AG04450 (cell line): Measurements from ENCODE around the gene CKB. TPM values are rescaled to one million over a fixed set of nuclear protein-coding genes. Genes with fewer than 3 reads are reported as not detected.

Experiments
- CTCF ChIA-PET: fragments of 300-600, 350-600 bp; formaldehyde crosslinking; extraction: SDS; loops from one replicate; lab custom pipeline; 2022; ENCODE audit warnings: antibody characterized with exemption, inconsistent platforms; lab: Charles Lee
- POLR2A ChIA-PET: fragments of 350-600 bp; formaldehyde crosslinking; extraction: SDS; loops from one replicate; lab custom pipeline; 2021; ENCODE audit warnings: antibody characterized with exemption, inconsistent platforms; lab: Yijun Ruan, JAX
- DNase-seq: peaks from one replicate; pipeline ENCODE4 v3.0.0-alpha.2; 2011; ENCODE audit warnings: low read depth, low spot score
- H3K27ac ChIP-seq: one replicate; pipeline ENCODE4 v1.5.1; 2012; ENCODE audit warnings: low read depth, low read length, control low read depth
- H3K27me3 ChIP-seq: one replicate; pipeline ENCODE4 v1.6.0; 2012; ENCODE audit warnings: low read length; ENCODE audit not compliant: control insufficient read depth, insufficient read depth
- H3K4me3 ChIP-seq: 2 replicates; pipeline ENCODE4 v1.5.1; 2011; ENCODE audit warnings: mild to moderate bottlenecking, low read depth, low read length, control low read depth
- H3K9me3 ChIP-seq: 2 replicates; pipeline ENCODE4 v1.5.1; 2012; ENCODE audit warnings: low read length; ENCODE audit not compliant: control insufficient read depth, insufficient read depth
- polyA plus RNA-seq: library from polyadenylated mRNA; depleted of rRNA; stranded (reverse); fragments of >200 nt; gene quantifications from 2 replicates; pipeline ENCODE4 v1.2.3, GENCODE V29; 2011
- TF ChIP-seq, protein P1 (sequence below): IDR thresholded peaks from 2 replicates; pipeline ENCODE4 v1.5.1; 2011; ENCODE audit warnings: low read depth, low read length, control low read depth, inconsistent platforms

Gene CKB
- polyA plus RNA-seq, 1 experiment: 11.7 TPM

DNA sequence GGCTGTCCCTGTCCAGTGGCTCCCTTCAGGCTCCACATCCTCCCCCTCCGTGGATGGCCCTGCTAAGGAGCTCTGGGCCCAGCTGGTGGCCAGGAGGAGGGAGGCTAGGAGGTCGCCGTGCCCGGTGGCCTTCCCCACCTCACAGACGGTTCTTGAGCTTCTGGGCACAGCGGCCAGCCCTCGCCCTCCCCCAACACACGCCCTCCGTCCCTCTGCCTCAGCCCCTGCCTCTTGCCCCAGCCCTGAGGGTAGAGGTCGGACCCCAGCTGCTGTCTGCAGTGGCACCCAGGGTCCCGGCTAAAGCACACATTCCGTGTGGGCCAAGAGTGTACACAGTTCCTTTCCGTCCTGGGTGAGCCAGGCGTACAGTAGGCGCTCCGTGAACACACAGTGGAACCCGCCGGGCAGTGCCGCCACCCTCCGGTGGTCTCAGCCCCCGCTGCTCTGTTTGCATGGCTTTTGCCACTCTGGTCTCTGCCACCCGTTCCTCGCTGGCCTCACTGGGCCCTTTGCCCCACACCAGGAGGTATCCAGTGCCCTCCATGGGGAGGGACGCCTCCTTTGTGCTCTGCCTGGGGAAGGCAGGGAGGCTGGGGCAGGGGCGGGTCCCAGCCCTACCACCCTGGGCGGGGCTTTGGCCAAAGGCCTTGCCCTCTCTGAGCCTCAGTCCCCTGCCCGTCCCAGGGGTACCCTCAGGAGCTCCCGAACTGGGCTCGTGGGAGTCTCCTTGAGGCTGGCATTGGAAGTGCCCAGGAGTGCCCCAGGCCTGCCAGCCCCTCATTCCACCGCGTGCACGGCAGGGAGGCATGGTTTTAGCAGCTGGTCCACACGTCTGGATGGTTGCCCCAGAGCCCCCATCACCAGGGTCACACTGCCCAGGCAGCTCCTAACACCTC, 19.3 kb upstream of the CKB start:
- POLR2A ChIA-PET: interaction anchor here (1.5 to 2.0 kb wide), 2 partner anchors 10 to 23 kb away, joined by 5 read pairs; no protein-coding TSS in a partner anchor
- CTCF ChIA-PET: interaction anchor here (1.5 to 4.8 kb wide), 2 partner anchors 12 to 24 kb away, joined by 4 to 23 read pairs; no protein-coding TSS in a partner anchor
- Histone ChIP-seq H3K9me3 (no peaks in the 10 kb centered on the region; the same call in 1 of the 2 replicates), H3K27me3 (no peaks in the 10 kb centered on the region), H3K27ac (no peak overlapping the region), H3K4me3 (no peak overlapping the region)
- TF ChIP-seq, protein P1, sequence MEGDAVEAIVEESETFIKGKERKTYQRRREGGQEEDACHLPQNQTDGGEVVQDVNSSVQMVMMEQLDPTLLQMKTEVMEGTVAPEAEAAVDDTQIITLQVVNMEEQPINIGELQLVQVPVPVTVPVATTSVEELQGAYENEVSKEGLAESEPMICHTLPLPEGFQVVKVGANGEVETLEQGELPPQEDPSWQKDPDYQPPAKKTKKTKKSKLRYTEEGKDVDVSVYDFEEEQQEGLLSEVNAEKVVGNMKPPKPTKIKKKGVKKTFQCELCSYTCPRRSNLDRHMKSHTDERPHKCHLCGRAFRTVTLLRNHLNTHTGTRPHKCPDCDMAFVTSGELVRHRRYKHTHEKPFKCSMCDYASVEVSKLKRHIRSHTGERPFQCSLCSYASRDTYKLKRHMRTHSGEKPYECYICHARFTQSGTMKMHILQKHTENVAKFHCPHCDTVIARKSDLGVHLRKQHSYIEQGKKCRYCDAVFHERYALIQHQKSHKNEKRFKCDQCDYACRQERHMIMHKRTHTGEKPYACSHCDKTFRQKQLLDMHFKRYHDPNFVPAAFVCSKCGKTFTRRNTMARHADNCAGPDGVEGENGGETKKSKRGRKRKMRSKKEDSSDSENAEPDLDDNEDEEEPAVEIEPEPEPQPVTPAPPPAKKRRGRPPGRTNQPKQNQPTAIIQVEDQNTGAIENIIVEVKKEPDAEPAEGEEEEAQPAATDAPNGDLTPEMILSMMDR: no peak
- DNase-seq: no peak

DNA sequence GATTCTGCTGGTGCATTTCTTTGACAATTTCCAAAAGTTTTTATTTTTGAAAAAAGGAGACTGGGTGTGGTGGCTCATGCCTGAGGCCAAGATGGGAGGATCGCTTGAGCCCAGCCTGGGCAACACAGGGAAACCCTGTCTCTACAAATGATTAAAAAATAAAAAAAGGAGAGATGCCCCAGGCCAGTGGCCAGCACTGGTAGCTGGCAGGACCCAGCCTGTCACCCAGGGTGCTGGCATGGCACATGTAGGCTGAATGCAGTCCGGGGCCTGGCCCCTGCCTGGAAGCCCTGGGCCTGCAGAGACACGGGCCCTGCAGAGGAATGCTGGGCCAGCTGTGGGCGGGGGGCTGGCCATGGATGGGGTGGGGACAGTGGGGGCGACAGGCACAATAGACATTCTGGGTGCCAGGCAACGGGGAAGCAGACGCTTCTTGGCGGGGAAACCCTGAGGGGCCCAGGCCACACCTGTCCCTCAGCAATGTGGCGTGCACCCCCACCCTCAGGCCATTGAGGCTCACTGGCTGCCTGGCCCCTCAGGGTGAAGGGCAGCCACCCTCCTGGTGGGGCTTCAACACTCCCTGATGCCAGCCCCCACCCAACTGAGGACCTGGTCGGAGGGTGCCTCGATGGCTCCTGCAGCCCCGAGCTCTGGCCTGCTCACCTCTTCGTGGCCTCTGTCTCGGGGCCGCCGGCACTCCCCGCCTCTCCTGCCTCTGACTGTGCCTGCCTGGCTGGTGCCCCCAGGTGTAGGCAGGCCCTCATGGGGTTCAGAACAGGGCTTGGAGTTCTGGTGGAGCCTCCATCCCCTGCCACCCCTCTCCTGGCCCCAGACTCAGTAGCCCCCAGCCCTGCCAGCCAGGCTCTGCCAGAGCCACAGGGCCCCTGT, 18.4 kb upstream of the CKB start:
- H3K27me3 ChIP-seq: no peaks in the 10 kb centered on the region
- POLR2A ChIA-PET: interaction anchor here (0.6 to 2.0 kb wide), 5 partner anchors 11 to 42 kb away, joined by 3 to 18 read pairs (median 5); partner anchors contain the start of genes BAG5 and TRMT61A
- TF ChIP-seq, protein P1: no peak
- CTCF ChIA-PET: interaction anchor here (0.5 to 4.8 kb wide), 4 partner anchors 9 to 41 kb away, joined by 3 to 23 read pairs (median 4); no protein-coding TSS in a partner anchor
- no peaks in the 10 kb centered on the region; the same call in 1 of the 2 replicates for H3K9me3 ChIP-seq
- H3K27ac ChIP-seq: peak overlapping the region; percentile 70
- no peak for DNase-seq
- H3K4me3 ChIP-seq: no peak overlapping the region

DNA sequence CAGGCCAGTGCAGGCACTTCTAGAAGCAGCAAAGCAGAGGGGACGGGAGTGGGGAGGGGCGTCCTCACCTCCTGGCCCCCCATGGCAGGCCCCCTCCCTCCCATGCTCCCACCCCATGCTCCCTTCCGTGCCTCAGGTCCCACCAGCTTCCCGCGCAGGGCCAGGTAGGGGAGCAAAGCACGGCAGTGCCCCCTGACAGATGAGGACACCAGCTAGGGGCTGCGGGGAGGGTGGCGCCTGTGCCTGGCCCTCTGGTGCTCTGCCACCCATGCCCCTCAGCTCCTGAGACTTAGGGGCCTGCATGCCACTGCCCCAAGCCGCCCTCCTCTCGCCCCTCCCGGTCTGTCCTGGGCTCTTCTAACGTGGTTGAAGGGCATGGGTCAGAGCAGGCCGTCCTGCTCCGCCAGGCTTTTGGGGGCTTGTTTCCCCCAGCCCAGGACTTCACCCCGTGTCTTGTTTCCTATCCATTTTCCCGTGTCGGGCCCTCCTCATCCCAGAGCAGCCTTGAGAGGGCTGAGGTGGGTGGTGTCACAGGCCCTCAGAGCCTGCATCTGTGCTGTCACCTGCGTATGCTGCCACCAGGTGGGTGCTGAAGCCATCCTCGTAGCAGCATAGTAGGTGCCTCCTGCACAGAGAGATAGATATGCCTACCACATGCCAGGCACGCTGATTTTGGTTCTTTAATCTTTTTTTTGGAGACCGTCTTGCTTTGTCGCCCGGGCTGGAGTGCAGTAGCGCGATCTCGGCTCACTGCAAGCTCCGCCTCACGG, 16.6 kb upstream of the CKB start:
- ChIA-PET CTCF (interaction anchor here (1.9 kb wide), 1 partner anchor 8 kb away, joined by 4 read pairs; no protein-coding TSS in a partner anchor), POLR2A (interaction anchor here (0.6 kb wide), 2 partner anchors 11 to 131 kb away, joined by 3 to 4 read pairs; no protein-coding TSS in a partner anchor)
- Histone ChIP-seq H3K27ac (no peak overlapping the region), H3K4me3 (no peak overlapping the region), H3K9me3 (no peaks in the 10 kb centered on the region; the same call in 1 of the 2 replicates), H3K27me3 (no peaks in the 10 kb centered on the region)
- DNase-seq: no peak
- TF ChIP-seq, protein P1: no peak

DNA sequence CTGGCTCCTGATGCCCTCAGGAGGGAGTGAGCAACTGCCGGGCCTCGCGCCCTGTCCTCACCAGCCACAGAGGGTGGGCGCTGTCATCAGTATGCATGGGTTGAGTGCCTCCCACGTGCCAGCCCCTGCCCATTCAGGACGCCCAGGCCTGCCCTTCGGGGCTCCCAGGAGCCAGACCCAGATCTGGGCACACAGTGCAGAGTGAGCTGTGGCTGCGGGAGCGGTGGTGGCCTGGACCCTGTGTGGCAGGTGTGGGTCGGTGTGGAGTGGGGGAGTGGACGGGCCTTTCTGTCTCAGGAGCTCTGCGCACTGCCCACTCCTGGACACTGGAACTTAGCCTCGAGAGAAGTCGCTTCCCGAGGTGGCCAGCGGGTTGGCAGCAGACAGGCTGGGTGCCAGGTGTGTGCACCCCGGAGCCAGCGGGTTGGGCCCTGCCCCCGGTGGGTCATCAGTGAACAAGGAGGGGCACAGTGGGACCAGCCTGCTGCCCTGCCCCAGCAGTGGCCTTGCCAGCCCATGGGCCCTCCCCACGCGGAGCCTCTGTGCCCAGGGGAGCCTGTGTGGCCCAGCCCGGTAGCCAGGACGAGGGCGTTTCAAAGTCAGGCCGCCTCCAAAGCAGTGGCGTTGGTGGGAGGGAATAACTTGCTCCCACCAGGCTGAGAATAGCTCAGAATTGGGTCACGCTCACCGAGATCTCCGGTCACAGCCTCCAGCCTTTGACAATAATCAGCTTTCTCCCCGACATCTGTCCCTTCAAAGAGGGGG, 15.8 kb upstream of the CKB start:
- Histone ChIP-seq H3K4me3 (no peak overlapping the region), H3K27ac (no peak overlapping the region), H3K9me3 (no peaks in the 10 kb centered on the region), H3K27me3 (no peaks in the 10 kb centered on the region)
- no peak for DNase-seq
- POLR2A ChIA-PET: interaction anchor here (0.6 kb wide), 1 partner anchor 11 kb away, joined by 3 read pairs; no protein-coding TSS in a partner anchor
- CTCF ChIA-PET: interaction anchor here (1.9 kb wide), 1 partner anchor 9 kb away, joined by 4 read pairs; no protein-coding TSS in a partner anchor
- TF ChIP-seq, protein P1: no peak
